ENCODE data around the gene SRP72. TPM values are rescaled to one million over a fixed set of nuclear protein-coding genes. Genes with fewer than 3 reads are reported as not detected.

Gene SRP72
- total RNA-seq, 1 experiment from 2014 or later = 118 TPM

DNA sequence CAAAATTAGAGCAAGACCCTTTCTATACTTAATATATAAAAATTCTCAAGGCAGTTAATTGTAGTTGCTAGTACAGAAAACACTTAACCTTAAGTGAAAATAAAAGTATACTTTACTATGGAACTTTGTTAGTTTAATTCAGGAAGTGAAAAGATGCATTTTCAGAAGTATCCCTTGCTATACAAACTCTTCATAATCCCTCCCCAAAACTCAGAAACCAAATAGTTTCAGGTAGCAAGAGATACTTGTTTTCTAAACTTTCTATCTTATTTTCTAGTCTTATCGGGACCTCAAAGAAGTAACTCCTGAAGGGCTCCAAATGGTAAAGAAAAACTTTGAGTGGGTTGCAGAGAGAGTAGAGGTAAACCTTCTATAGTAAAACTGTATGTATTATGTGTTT, 17.1 kb upstream of the SRP72 start:
- TF ChIP-seq EZH2phosphoT487 (IDR thresholded peaks at IDR 0.05; ENCODE audit: borderline replicate concordance, low read length) (no peak), EZH2 (IDR thresholded peaks at IDR 0.05; ENCODE audit: low read length, unreplicated experiment) (no peak)
- TF ChIP-seq, protein P1, sequence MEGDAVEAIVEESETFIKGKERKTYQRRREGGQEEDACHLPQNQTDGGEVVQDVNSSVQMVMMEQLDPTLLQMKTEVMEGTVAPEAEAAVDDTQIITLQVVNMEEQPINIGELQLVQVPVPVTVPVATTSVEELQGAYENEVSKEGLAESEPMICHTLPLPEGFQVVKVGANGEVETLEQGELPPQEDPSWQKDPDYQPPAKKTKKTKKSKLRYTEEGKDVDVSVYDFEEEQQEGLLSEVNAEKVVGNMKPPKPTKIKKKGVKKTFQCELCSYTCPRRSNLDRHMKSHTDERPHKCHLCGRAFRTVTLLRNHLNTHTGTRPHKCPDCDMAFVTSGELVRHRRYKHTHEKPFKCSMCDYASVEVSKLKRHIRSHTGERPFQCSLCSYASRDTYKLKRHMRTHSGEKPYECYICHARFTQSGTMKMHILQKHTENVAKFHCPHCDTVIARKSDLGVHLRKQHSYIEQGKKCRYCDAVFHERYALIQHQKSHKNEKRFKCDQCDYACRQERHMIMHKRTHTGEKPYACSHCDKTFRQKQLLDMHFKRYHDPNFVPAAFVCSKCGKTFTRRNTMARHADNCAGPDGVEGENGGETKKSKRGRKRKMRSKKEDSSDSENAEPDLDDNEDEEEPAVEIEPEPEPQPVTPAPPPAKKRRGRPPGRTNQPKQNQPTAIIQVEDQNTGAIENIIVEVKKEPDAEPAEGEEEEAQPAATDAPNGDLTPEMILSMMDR (conservative IDR thresholded peaks at IDR 0.05; ENCODE audit: low read depth, low read length) = no peak
- H3K9me2 ChIP-seq (replicated peaks; ENCODE audit: low read length) = no peaks in the 10 kb centered on the region
- CTCF ChIA-PET = no interaction called here
- no peaks in the 10 kb centered on the region for H3F3A ChIP-seq (ENCODE audit: low read length, unreplicated experiment)
- no peak overlapping the region for H2AFZ ChIP-seq (ENCODE audit: low read length)
- POLR2A ChIA-PET (ENCODE audit: unreplicated experiment) = no interaction called here
- H4K20me1 ChIP-seq (ENCODE audit: low read length) = peaks cover 13% of the 10 kb centered on the region
- no peaks in the 10 kb centered on the region for H3K4me1 ChIP-seq (ENCODE audit: insufficient read depth, low read length)
- no peak overlapping the region for H3K27ac ChIP-seq (ENCODE audit: low read length)
- H3K9ac ChIP-seq (ENCODE audit: low read length) = no peak overlapping the region
- ATAC-seq = no peak
- intact Hi-C loops (cut with micrococcal nuclease) = no loop called here
- no peak overlapping the region for H3K4me3 ChIP-seq (ENCODE audit: low read length)
- no peaks in the 10 kb centered on the region for H3K9me3 ChIP-seq (ENCODE audit: low read length)
- DNase-seq = no peak
- H3K27me3 ChIP-seq (ENCODE audit: low read length) = no peaks in the 10 kb centered on the region
- peaks cover 21% of the 10 kb centered on the region for H3K79me2 ChIP-seq (ENCODE audit: low read length)
- BruUV-seq (replicated peaks) = no TSS peak
- H3K36me3 ChIP-seq (ENCODE audit: low read depth, low read length) = peaks cover 88% of the 10 kb centered on the region
- no peak overlapping the region for H3K4me2 ChIP-seq (ENCODE audit: low read length)

DNA sequence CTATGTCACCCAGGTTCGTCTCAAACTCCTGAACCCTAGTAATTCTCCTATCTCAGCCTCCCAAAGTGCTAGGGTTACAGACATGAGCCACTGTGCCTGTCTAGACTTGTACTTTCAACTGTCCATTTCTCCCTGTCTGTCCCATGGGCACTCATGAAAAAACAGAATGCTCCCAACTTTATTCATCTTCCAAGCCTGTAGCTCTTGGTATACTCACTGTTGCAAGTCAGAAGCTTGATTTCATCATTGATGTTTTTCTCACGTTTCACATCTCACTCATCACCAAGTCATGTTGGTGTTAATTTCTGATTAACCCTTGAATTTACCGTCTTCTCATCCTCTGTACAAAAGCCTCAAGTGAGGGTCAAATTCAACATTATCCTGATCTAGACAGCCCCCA, 7.3 kb upstream of the SRP72 start:
- H2AFZ ChIP-seq (ENCODE audit: low read length) = no peak overlapping the region
- H3K27ac ChIP-seq (ENCODE audit: low read length) = no peak overlapping the region
- H3K4me3 ChIP-seq (ENCODE audit: low read length) = no peak overlapping the region
- intact Hi-C loops (cut with micrococcal nuclease) = no loop called here
- H3K4me2 ChIP-seq (ENCODE audit: low read length) = no peak overlapping the region
- H4K20me1 ChIP-seq (ENCODE audit: low read length) = no peaks in the 10 kb centered on the region
- ChIA-PET POLR2A (ENCODE audit: unreplicated experiment) (interaction anchor here (0.6 kb wide), 1 partner anchor 9 kb away, joined by 3 read pairs; no protein-coding TSS in a partner anchor), CTCF (no interaction called here)
- ATAC-seq = no peak
- no peaks in the 10 kb centered on the region for H3K9me3 ChIP-seq (ENCODE audit: low read length)
- H3F3A ChIP-seq (ENCODE audit: low read length, unreplicated experiment) = no peaks in the 10 kb centered on the region
- no peaks in the 10 kb centered on the region for H3K4me1 ChIP-seq (ENCODE audit: insufficient read depth, low read length)
- peaks cover 68% of the 10 kb centered on the region for H3K36me3 ChIP-seq (ENCODE audit: low read depth, low read length)
- H3K79me2 ChIP-seq (ENCODE audit: low read length) = peaks cover 16% of the 10 kb centered on the region
- BruUV-seq (replicated peaks) = no TSS peak
- no peaks in the 10 kb centered on the region for H3K27me3 ChIP-seq (ENCODE audit: low read length)
- no peak for DNase-seq
- TF ChIP-seq, protein P1 (conservative IDR thresholded peaks at IDR 0.05; ENCODE audit: low read depth, low read length) = no peak
- TF ChIP-seq EZH2phosphoT487 (IDR thresholded peaks at IDR 0.05; ENCODE audit: borderline replicate concordance, low read length) = no peak
- no peak for TF ChIP-seq EZH2 (IDR thresholded peaks at IDR 0.05; ENCODE audit: low read length, unreplicated experiment)
- H3K9me2 ChIP-seq (replicated peaks; ENCODE audit: low read length) = no peaks in the 10 kb centered on the region
- H3K9ac ChIP-seq (ENCODE audit: low read length) = no peak overlapping the region

GRCh38 chr4:56462157-56462556, 5.3 kb upstream of the SRP72 start:
- TF ChIP-seq EZH2 (IDR thresholded peaks at IDR 0.05; ENCODE audit: low read length, unreplicated experiment) (no peak), EZH2phosphoT487 (IDR thresholded peaks at IDR 0.05; ENCODE audit: borderline replicate concordance, low read length) (no peak)
- TF ChIP-seq, protein P1 (conservative IDR thresholded peaks at IDR 0.05; ENCODE audit: low read depth, low read length) = no peak
- peaks cover 15% of the 10 kb centered on the region for H3K4me1 ChIP-seq (ENCODE audit: insufficient read depth, low read length)
- no peak overlapping the region for H3K4me3 ChIP-seq (ENCODE audit: low read length)
- no peak overlapping the region for H3K9ac ChIP-seq (ENCODE audit: low read length)
- H3K79me2 ChIP-seq (ENCODE audit: low read length) = peaks cover 37% of the 10 kb centered on the region
- ATAC-seq = no peak
- CTCF ChIA-PET = no interaction called here
- intact Hi-C loops (cut with micrococcal nuclease) = no loop called here
- H3K27me3 ChIP-seq (ENCODE audit: low read length) = no peaks in the 10 kb centered on the region
- DNase-seq = no peak
- POLR2A ChIA-PET (ENCODE audit: unreplicated experiment) = no interaction called here
- peaks cover 50% of the 10 kb centered on the region for H3K36me3 ChIP-seq (ENCODE audit: low read depth, low read length)
- H4K20me1 ChIP-seq (ENCODE audit: low read length) = no peaks in the 10 kb centered on the region
- H3K4me2 ChIP-seq (ENCODE audit: low read length) = no peak overlapping the region
- no peaks in the 10 kb centered on the region for H3K9me2 ChIP-seq (replicated peaks; ENCODE audit: low read length)
- no peak overlapping the region for H3K27ac ChIP-seq (ENCODE audit: low read length)
- no peak overlapping the region for H2AFZ ChIP-seq (ENCODE audit: low read length)
- no peaks in the 10 kb centered on the region for H3F3A ChIP-seq (ENCODE audit: low read length, unreplicated experiment)
- H3K9me3 ChIP-seq (ENCODE audit: low read length) = no peaks in the 10 kb centered on the region
- BruUV-seq (replicated peaks) = no TSS peak

All from PC-3 (cell line).